Fibroblast of lung (primary cell): ENCODE results near the gene FCER1G. TPM values are rescaled to one million over a fixed set of nuclear protein-coding genes. Genes with fewer than 3 reads are reported as not detected.
A peak's percentile ranks its signal among the peaks of the same experiment; 100 is the strongest.

Source experiments
- DNase-seq, 2 donors: peaks; one replicate each; pipeline versions ENCODE4 v3.0.0 to v3.0.0-alpha.2; 2010; ENCODE audit warnings: low read depth in 2 of 2
- H2AFZ ChIP-seq: 2 replicates; pipeline ENCODE4 v1.5.1; 2012; ENCODE audit warnings: low read length, control low read depth, inconsistent platforms
- H3K27ac ChIP-seq: 2 replicates; pipeline ENCODE4 v1.5.1; 2011; ENCODE audit warnings: low read length, control low read depth; ENCODE audit not compliant: insufficient read depth
- H3K27me3 ChIP-seq: 2 replicates; pipeline ENCODE4 v1.5.1; 2011; ENCODE audit warnings: mild to moderate bottlenecking, low read length; ENCODE audit not compliant: control insufficient read depth, insufficient read depth
- H3K36me3 ChIP-seq: 2 replicates; pipeline ENCODE4 v1.5.1; 2011; ENCODE audit warnings: low read length; ENCODE audit not compliant: control insufficient read depth, insufficient read depth
- H3K4me1 ChIP-seq: 2 replicates; pipeline ENCODE4 v1.5.1; 2011; ENCODE audit warnings: low read length; ENCODE audit not compliant: control insufficient read depth, insufficient read depth; ENCODE audit errors: extremely low read depth
- H3K4me2 ChIP-seq: 2 replicates; pipeline ENCODE4 v1.5.1; 2011; ENCODE audit warnings: low read length, control low read depth; ENCODE audit not compliant: insufficient read depth; ENCODE audit errors: extremely low read depth
- H3K4me3 ChIP-seq, 4 experiments: fragments of 200-600 bp in 1 of 4; sonication (generic) in 1 of 4; replicated peaks in 1 of 4; 2 replicates each; pipeline ENCODE4 v1.5.1; 2011 to 2016; ENCODE audit warnings: low read length in 4 of 4, low read depth in 3 of 4, mild to moderate bottlenecking in 3 of 4, control low read depth in 2 of 4, inconsistent platforms in 1 of 4, mixed read lengths in 1 of 4; ENCODE audit not compliant: insufficient read depth in 1 of 4; ENCODE audit errors: control extremely low read depth in 1 of 4
- H3K79me2 ChIP-seq: 2 replicates; pipeline ENCODE4 v1.5.1; 2012; ENCODE audit warnings: mild to moderate bottlenecking, low read length, inconsistent platforms; ENCODE audit not compliant: control insufficient read depth, insufficient read depth
- H3K9ac ChIP-seq: 2 replicates; pipeline ENCODE4 v1.5.1; 2011; ENCODE audit warnings: mild to moderate bottlenecking, low read length, control low read depth; ENCODE audit not compliant: insufficient read depth
- H3K9me3 ChIP-seq: 2 replicates; pipeline ENCODE4 v1.5.1; 2012; ENCODE audit warnings: low read depth, low read length; ENCODE audit not compliant: control insufficient read depth, insufficient read depth
- H4K20me1 ChIP-seq: 2 replicates; pipeline ENCODE4 v1.5.1; 2011; ENCODE audit warnings: low read length; ENCODE audit not compliant: control insufficient read depth, insufficient read depth; ENCODE audit errors: extremely low read depth
- CTCF ChIP-seq, 2 donors: IDR thresholded peaks in 1 of 2; conservative IDR thresholded peaks in 1 of 2; 1 replicate in 1 of 2; 2 replicates in 1 of 2; pipeline ENCODE4 v1.5.1; 2011 to 2012; ENCODE audit warnings: low read length in 2 of 2, control low read depth in 1 of 2, inconsistent platforms in 1 of 2, low read depth in 1 of 2, mild to moderate bottlenecking in 1 of 2
- EZH2 ChIP-seq: IDR thresholded peaks from 2 replicates; pipeline ENCODE4 v1.5.1; 2012; ENCODE audit warnings: low read length, control low read depth, mild to moderate bottlenecking; ENCODE audit errors: missing control alignments
- polyA plus RNA-seq, 2 donors: library from polyadenylated mRNA; depleted of rRNA in 1 of 2; stranded (reverse) in 1 of 2; unstranded in 1 of 2; fragments of >200 nt; gene quantifications; 2 replicates each; pipeline ENCODE4 v1.2.1, GENCODE V29; 2011 to 2012; ENCODE audit warnings: missing spikeins in 1 of 2
- total RNA-seq: library from RNA; depleted of rRNA; stranded (reverse); fragments of >200 nt; gene quantifications from 2 replicates; pipeline ENCODE4 v1.2.1, GENCODE V29; 2014

Gene FCER1G
- total and polyA plus RNA-seq, 2 donors (not counting 1 experiment from before 2014, with no cell fraction given) = 0.85 TPM; not detected in 1

GRCh38 chr1:161179698-161180097 lies 35.4 kb upstream of the FCER1G start:
- no peaks in the 10 kb centered on the region for H4K20me1 ChIP-seq
- H3K4me3 ChIP-seq = no peak overlapping the region
- H3K36me3 ChIP-seq = peaks cover 1% of the 10 kb centered on the region
- no peaks in the 10 kb centered on the region for H3K9me3 ChIP-seq
- no peak overlapping the region for H2AFZ ChIP-seq
- peaks cover 6% of the 10 kb centered on the region for H3K79me2 ChIP-seq
- no peak for DNase-seq
- no peaks in the 10 kb centered on the region for H3K27me3 ChIP-seq
- H3K4me2 ChIP-seq = no peak overlapping the region
- no peaks in the 10 kb centered on the region for H3K4me1 ChIP-seq
- H3K27ac ChIP-seq = no peak overlapping the region
- TF ChIP-seq CTCF (conservative IDR thresholded peaks at IDR 0.05 in 1 of 2, IDR thresholded peaks at IDR 0.05 in 1 of 2; ENCODE audit: low read depth in 1 of 2, low read length in 2 of 2) = no peak
- TF ChIP-seq EZH2 = no peak
- H3K9ac ChIP-seq = no peak overlapping the region

GRCh38 chr1:161180639-161181038 lies 34.5 kb upstream of the FCER1G start:
- no peak overlapping the region for H2AFZ ChIP-seq
- no peaks in the 10 kb centered on the region for H3K9me3 ChIP-seq
- H4K20me1 ChIP-seq = no peaks in the 10 kb centered on the region
- peak in 1 of 2 donors; percentile 46 for DNase-seq
- peaks cover 6% of the 10 kb centered on the region for H3K79me2 ChIP-seq
- no peaks in the 10 kb centered on the region for H3K27me3 ChIP-seq
- H3K36me3 ChIP-seq = no peaks in the 10 kb centered on the region
- TF ChIP-seq CTCF (conservative IDR thresholded peaks at IDR 0.05 in 1 of 2, IDR thresholded peaks at IDR 0.05 in 1 of 2; ENCODE audit: low read depth in 1 of 2, low read length in 2 of 2) (peak; percentile 38 to 40), EZH2 (no peak)
- H3K4me2 ChIP-seq = no peak overlapping the region
- H3K27ac ChIP-seq = no peak overlapping the region
- H3K9ac ChIP-seq = no peak overlapping the region
- peaks cover 2% of the 10 kb centered on the region for H3K4me1 ChIP-seq
- no peak overlapping the region for H3K4me3 ChIP-seq

DNA sequence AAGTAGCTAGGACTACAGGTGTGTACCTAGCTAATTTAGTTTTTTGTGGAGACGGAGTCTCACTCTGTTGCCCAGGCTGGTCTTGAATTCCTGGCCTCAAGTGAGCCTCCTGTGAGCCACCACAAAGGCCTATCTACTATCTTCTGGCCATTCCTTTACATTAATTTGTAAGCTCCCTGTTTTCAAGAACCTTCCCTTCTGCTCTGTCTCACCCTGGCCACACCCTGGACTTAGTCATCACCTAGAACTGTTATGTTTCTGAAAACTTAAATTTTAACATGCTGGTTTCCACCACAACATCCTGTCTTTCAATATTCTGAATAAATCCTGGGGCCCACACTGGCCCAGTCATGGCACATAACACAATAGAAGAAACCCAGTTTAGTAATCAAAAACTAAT lies 32.9 kb upstream of the FCER1G start:
- Histone ChIP-seq H3K27me3 (no peaks in the 10 kb centered on the region), H3K9ac (no peak overlapping the region), H3K36me3 (no peaks in the 10 kb centered on the region), H3K4me3 (no peak overlapping the region), H4K20me1 (no peaks in the 10 kb centered on the region), H3K4me2 (no peak overlapping the region), H2AFZ (no peak overlapping the region), H3K4me1 (peaks cover 2% of the 10 kb centered on the region), H3K79me2 (no peaks in the 10 kb centered on the region), H3K9me3 (no peaks in the 10 kb centered on the region), H3K27ac (no peak overlapping the region)
- TF ChIP-seq CTCF (conservative IDR thresholded peaks at IDR 0.05 in 1 of 2, IDR thresholded peaks at IDR 0.05 in 1 of 2; ENCODE audit: low read depth in 1 of 2, low read length in 2 of 2) (no peak), EZH2 (no peak)
- peak; percentile 54 to 62 for DNase-seq
